WERI-Rb-1 (cell line): ENCODE data around the gene CHL1.

Experiments
- DNase-seq: peaks from one replicate; pipeline ENCODE4 v3.0.0-alpha.2; 2020
- H3K27ac ChIP-seq: fragments of 250-450 bp; sonication (Bioruptor Pico); 2 replicates; pipeline ENCODE4 v1.5.1; 2020; ENCODE audit warnings: mild to moderate bottlenecking, moderate library complexity
- H3K27me3 ChIP-seq: fragments of 250-450 bp; sonication (Bioruptor Pico); 2 replicates; pipeline ENCODE4 v1.5.1; 2021; ENCODE audit warnings: mild to moderate bottlenecking, low read depth, moderate library complexity; ENCODE audit not compliant: insufficient read depth, severe bottlenecking
- H3K36me3 ChIP-seq: fragments of 250-450 bp; sonication (Bioruptor Pico); 2 replicates; pipeline ENCODE4 v1.5.1; 2020; ENCODE audit warnings: mild to moderate bottlenecking, moderate library complexity
- H3K4me3 ChIP-seq: 2 replicates; pipeline ENCODE4 v1.5.1; 2011; ENCODE audit warnings: low read depth, mild to moderate bottlenecking, control low read depth, low read length
- H3K9me3 ChIP-seq: fragments of 250-450 bp; sonication (Bioruptor Pico); 2 replicates; pipeline ENCODE4 v1.5.1; 2021; ENCODE audit warnings: mild to moderate bottlenecking, moderate library complexity; ENCODE audit not compliant: severe bottlenecking
- TF ChIP-seq, protein P1 (sequence below): IDR thresholded peaks from 2 replicates; pipeline ENCODE4 v1.5.1; 2011; ENCODE audit warnings: low read depth, mild to moderate bottlenecking, control low read depth, inconsistent platforms, low read length

The CHL1 gene

GRCh38 chr3:452221-452620 is 255.7 kb downstream of the CHL1 start:
- TF ChIP-seq, protein P1, sequence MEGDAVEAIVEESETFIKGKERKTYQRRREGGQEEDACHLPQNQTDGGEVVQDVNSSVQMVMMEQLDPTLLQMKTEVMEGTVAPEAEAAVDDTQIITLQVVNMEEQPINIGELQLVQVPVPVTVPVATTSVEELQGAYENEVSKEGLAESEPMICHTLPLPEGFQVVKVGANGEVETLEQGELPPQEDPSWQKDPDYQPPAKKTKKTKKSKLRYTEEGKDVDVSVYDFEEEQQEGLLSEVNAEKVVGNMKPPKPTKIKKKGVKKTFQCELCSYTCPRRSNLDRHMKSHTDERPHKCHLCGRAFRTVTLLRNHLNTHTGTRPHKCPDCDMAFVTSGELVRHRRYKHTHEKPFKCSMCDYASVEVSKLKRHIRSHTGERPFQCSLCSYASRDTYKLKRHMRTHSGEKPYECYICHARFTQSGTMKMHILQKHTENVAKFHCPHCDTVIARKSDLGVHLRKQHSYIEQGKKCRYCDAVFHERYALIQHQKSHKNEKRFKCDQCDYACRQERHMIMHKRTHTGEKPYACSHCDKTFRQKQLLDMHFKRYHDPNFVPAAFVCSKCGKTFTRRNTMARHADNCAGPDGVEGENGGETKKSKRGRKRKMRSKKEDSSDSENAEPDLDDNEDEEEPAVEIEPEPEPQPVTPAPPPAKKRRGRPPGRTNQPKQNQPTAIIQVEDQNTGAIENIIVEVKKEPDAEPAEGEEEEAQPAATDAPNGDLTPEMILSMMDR: no peak
- no peaks in the 10 kb centered on the region for H3K9me3 ChIP-seq
- H3K36me3 ChIP-seq: no peaks in the 10 kb centered on the region
- H3K4me3 ChIP-seq: no peak overlapping the region
- no peak overlapping the region for H3K27ac ChIP-seq
- no peak for DNase-seq
- H3K27me3 ChIP-seq: no peaks in the 10 kb centered on the region

GRCh38 chr3:453106-453505 is 256.5 kb downstream of the CHL1 start:
- no peaks in the 10 kb centered on the region for H3K36me3 ChIP-seq
- no peak overlapping the region for H3K4me3 ChIP-seq
- TF ChIP-seq, protein P1: no peak
- DNase-seq: no peak
- no peak overlapping the region for H3K27ac ChIP-seq
- H3K9me3 ChIP-seq: no peaks in the 10 kb centered on the region
- no peaks in the 10 kb centered on the region for H3K27me3 ChIP-seq

GRCh38 chr3:454986-455385 is 258.4 kb downstream of the CHL1 start:
- H3K4me3 ChIP-seq: no peak overlapping the region
- no peak for DNase-seq
- no peaks in the 10 kb centered on the region for H3K9me3 ChIP-seq
- H3K27ac ChIP-seq: no peak overlapping the region
- no peaks in the 10 kb centered on the region for H3K36me3 ChIP-seq
- TF ChIP-seq, protein P1: no peak
- H3K27me3 ChIP-seq: no peaks in the 10 kb centered on the region

- no peak for DNase-seq
- no peaks in the 10 kb centered on the region for H3K27me3 ChIP-seq
- H3K27ac ChIP-seq: no peak overlapping the region
- no peaks in the 10 kb centered on the region for H3K9me3 ChIP-seq
- TF ChIP-seq, protein P1: no peak
- H3K4me3 ChIP-seq: peak overlapping the region; percentile 39
- H3K36me3 ChIP-seq: no peaks in the 10 kb centered on the region
Observed at GRCh38 chr3:458124-458523, 261.6 kb downstream of the CHL1 start.

GRCh38 chr3:458653-459310 is 262.2 kb downstream of the CHL1 start:
- Histone ChIP-seq H3K36me3 (no peaks in the 10 kb centered on the region), H3K4me3 (peak overlapping the region; percentile 39), H3K27ac (peak overlapping the region; percentile 6; the same call in 1 of the 2 replicates), H3K27me3 (no peaks in the 10 kb centered on the region), H3K9me3 (no peaks in the 10 kb centered on the region)
- DNase-seq: peak; percentile 25
- TF ChIP-seq, protein P1: no peak
